ENCODE data around the gene CLIP1. TPM values are rescaled to one million over a fixed set of nuclear protein-coding genes. Genes with fewer than 3 reads are reported as not detected.

CLIP1 gene
- total RNA-seq, 1 experiment from 2014 or later: 42.9 TPM

DNA sequence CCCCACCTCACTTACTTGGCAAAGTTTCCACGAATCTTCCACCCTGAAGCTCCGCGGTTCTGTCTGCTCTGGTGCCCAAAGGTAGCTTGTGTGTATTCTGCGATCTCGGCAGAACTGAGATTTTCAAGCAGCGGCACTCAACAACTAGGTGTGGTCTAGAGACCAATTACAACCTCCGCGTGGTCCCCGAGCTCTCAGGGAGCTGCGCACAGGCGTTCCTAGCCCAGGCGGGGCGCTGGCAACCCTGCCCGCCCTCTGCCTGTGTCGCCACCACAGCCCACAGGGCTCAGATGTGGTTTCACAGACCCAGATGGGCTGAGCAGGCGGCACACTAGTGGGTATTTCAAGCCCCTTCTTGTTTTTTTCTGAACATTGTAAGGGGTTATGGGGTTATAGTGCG lies 195.1 kb downstream of the CLIP1 start:
- H3K9ac ChIP-seq (ENCODE audit: low read length): no peak overlapping the region
- peaks cover 33% of the 10 kb centered on the region for H3K79me2 ChIP-seq (ENCODE audit: insufficient read depth, low read length)
- POLR2A ChIA-PET: no interaction called here
- intact Hi-C loops (cut with micrococcal nuclease): no loop called here
- peaks cover 7 to 21% of the 10 kb centered on the region in 2 experiments for H3K4me1 ChIP-seq (ENCODE audit: control insufficient read depth in 1 of 2, insufficient read depth in 2 of 2, low read length in 2 of 2)
- no peaks in the 10 kb centered on the region for H3K9me3 ChIP-seq (ENCODE audit: control insufficient read depth in 1 of 2, insufficient read depth in 1 of 2, low read depth in 1 of 2, low read length in 2 of 2)
- H3K4me2 ChIP-seq (ENCODE audit: low read length): no peak overlapping the region
- DNase-seq (ENCODE audit: low read depth, low spot score): no peak
- no peak overlapping the region for H3K4me3 ChIP-seq (replicated peaks in 1 of 2; ENCODE audit: low read depth in 1 of 2, low read length in 2 of 2)
- TF ChIP-seq POLR2A (IDR thresholded peaks at IDR 0.05; ENCODE audit: borderline replicate concordance, extremely low read depth, insufficient read depth, insufficient read length) (no peak), ZFX (IDR thresholded peaks at IDR 0.05) (no peak), TCF7L2 (IDR thresholded peaks at IDR 0.05; ENCODE audit: borderline replicate concordance, extremely low read depth, insufficient read depth, insufficient read length) (no peak), ZNF274 (IDR thresholded peaks at IDR 0.05; ENCODE audit: low read depth, low read length) (no peak), RAD21 (IDR thresholded peaks at IDR 0.05; ENCODE audit: low read depth) (no peak), SRF (IDR thresholded peaks at IDR 0.05; ENCODE audit: low read depth) (no peak), CEBPB (IDR thresholded peaks at IDR 0.05; ENCODE audit: low read depth) (no peak), EGR1 (IDR thresholded peaks at IDR 0.05; ENCODE audit: low read depth) (no peak), SP1 (IDR thresholded peaks at IDR 0.05; ENCODE audit: low read depth) (no peak), ELF1 (IDR thresholded peaks at IDR 0.05; ENCODE audit: borderline replicate concordance, low read depth) (no peak)
- TF ChIP-seq, protein P1, sequence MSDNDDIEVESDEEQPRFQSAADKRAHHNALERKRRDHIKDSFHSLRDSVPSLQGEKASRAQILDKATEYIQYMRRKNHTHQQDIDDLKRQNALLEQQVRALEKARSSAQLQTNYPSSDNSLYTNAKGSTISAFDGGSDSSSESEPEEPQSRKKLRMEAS (IDR thresholded peaks at IDR 0.05): no peak
- TF ChIP-seq, protein P2, sequence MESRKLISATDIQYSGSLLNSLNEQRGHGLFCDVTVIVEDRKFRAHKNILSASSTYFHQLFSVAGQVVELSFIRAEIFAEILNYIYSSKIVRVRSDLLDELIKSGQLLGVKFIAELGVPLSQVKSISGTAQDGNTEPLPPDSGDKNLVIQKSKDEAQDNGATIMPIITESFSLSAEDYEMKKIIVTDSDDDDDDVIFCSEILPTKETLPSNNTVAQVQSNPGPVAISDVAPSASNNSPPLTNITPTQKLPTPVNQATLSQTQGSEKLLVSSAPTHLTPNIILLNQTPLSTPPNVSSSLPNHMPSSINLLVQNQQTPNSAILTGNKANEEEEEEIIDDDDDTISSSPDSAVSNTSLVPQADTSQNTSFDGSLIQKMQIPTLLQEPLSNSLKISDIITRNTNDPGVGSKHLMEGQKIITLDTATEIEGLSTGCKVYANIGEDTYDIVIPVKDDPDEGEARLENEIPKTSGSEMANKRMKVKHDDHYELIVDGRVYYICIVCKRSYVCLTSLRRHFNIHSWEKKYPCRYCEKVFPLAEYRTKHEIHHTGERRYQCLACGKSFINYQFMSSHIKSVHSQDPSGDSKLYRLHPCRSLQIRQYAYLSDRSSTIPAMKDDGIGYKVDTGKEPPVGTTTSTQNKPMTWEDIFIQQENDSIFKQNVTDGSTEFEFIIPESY (IDR thresholded peaks at IDR 0.05; ENCODE audit: extremely low read depth, insufficient replicate concordance, low read length): no peak
- TF ChIP-seq, protein P3, sequence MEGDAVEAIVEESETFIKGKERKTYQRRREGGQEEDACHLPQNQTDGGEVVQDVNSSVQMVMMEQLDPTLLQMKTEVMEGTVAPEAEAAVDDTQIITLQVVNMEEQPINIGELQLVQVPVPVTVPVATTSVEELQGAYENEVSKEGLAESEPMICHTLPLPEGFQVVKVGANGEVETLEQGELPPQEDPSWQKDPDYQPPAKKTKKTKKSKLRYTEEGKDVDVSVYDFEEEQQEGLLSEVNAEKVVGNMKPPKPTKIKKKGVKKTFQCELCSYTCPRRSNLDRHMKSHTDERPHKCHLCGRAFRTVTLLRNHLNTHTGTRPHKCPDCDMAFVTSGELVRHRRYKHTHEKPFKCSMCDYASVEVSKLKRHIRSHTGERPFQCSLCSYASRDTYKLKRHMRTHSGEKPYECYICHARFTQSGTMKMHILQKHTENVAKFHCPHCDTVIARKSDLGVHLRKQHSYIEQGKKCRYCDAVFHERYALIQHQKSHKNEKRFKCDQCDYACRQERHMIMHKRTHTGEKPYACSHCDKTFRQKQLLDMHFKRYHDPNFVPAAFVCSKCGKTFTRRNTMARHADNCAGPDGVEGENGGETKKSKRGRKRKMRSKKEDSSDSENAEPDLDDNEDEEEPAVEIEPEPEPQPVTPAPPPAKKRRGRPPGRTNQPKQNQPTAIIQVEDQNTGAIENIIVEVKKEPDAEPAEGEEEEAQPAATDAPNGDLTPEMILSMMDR (IDR thresholded peaks at IDR 0.05 in 2 of 3, conservative IDR thresholded peaks at IDR 0.05 in 1 of 3; ENCODE audit: borderline replicate concordance in 1 of 3, insufficient read depth in 1 of 3, low read depth in 2 of 3, low read length in 2 of 3): no peak
- peaks cover 0 to 12% of the 10 kb centered on the region in 2 experiments for H3K36me3 ChIP-seq (ENCODE audit: control insufficient read depth in 1 of 2, insufficient read depth in 2 of 2, low read length in 2 of 2)
- no peaks in the 10 kb centered on the region for H4K20me1 ChIP-seq (ENCODE audit: insufficient read depth)
- BruUV-seq (replicated peaks): no TSS peak
- no peak overlapping the region for H2AFZ ChIP-seq (ENCODE audit: low read depth, low read length, poor library complexity, severe bottlenecking)
- no peaks in the 10 kb centered on the region for H3K27me3 ChIP-seq (ENCODE audit: insufficient read depth, low read length)
- RAD21 ChIA-PET (ENCODE audit: low non-redundant PET in 1 of 2, low total read pairs in 2 of 2, uncharacterized antibody in 2 of 2, unreplicated experiment in 2 of 2): no interaction called here
- CTCF ChIA-PET: no interaction called here
- ATAC-seq: no peak
- no peak overlapping the region for H3K27ac ChIP-seq (ENCODE audit: low read depth, low read length)
- H3K9me2 ChIP-seq (ENCODE audit: insufficient read depth): no peaks in the 10 kb centered on the region

Measured in HCT116 (cell line).